OCI-LY7 (cell line): ENCODE measurements around the gene COQ10A. TPM values are rescaled to one million over a fixed set of nuclear protein-coding genes. Genes with fewer than 3 reads are reported as not detected.

Experiments
- BruUV-seq: library from RNA; stranded (reverse); fragments of 400-500 nt; replicated peaks from 2 replicates; lab custom pipeline; 2021; lab: Mats Ljungman, UMichigan
- CTCF ChIA-PET: fragments of 300-600 bp; sonication (Branson Sonifier 250); formaldehyde crosslinking; loops from one replicate; lab custom pipeline; 2022; ENCODE audit warnings: antibody characterized with exemption; ENCODE audit not compliant: unreplicated experiment; lab: Charles Lee
- POLR2A ChIA-PET: fragments of 300-600 bp; sonication (Branson Sonifier 250); formaldehyde crosslinking; loops from one replicate; lab custom pipeline; 2022; ENCODE audit warnings: antibody characterized with exemption; lab: Charles Lee
- DNase-seq: peaks from one replicate; pipeline ENCODE4 v3.0.0-alpha.2; 2015; ENCODE audit warnings: low spot score
- H2AFZ ChIP-seq: fragments of 200-600 bp; sonication (generic), shearing (Covaris generic); 2 replicates; pipeline ENCODE4 v1.6.1; 2014; ENCODE audit warnings: mild to moderate bottlenecking, antibody characterized with exemption, low read length, moderate library complexity
- H3K27ac ChIP-seq: fragments of 200-600 bp; sonication (generic); 2 replicates; pipeline ENCODE4 v1.5.1; 2014; ENCODE audit warnings: mixed run types, low read depth, mild to moderate bottlenecking, moderate library complexity, low read length, inconsistent platforms; ENCODE audit not compliant: poor library complexity, severe bottlenecking
- H3K36me3 ChIP-seq: fragments of 200-600 bp; sonication (generic); 2 replicates; pipeline ENCODE4 v1.6.1; 2014; ENCODE audit warnings: mild to moderate bottlenecking, antibody characterized with exemption, low read length, moderate library complexity, mixed read lengths; ENCODE audit not compliant: insufficient read depth
- H3K4me1 ChIP-seq: fragments of 200-600 bp; sonication (generic); 2 replicates; pipeline ENCODE4 v1.5.1; 2014; ENCODE audit warnings: mild to moderate bottlenecking, low read length; ENCODE audit not compliant: insufficient read depth, poor library complexity, severe bottlenecking
- H3K4me2 ChIP-seq: fragments of 200-600 bp; sonication (generic); 2 replicates; pipeline ENCODE4 v1.6.1; 2014; ENCODE audit warnings: mild to moderate bottlenecking, low read length
- H3K4me3 ChIP-seq: fragments of 200-600 bp; sonication (generic); 2 replicates; pipeline ENCODE4 v1.5.1; 2014; ENCODE audit warnings: mild to moderate bottlenecking, low read depth, low read length; ENCODE audit not compliant: poor library complexity, severe bottlenecking
- H3K79me2 ChIP-seq: fragments of 200-600 bp; sonication (generic); 2 replicates; pipeline ENCODE4 v1.6.1; 2016; ENCODE audit warnings: low read depth, mild to moderate bottlenecking, low read length, moderate library complexity, mixed read lengths; ENCODE audit not compliant: insufficient read depth
- H3K9me2 ChIP-seq: fragments of 200-600 bp; sonication (generic); 2 replicates; pipeline ENCODE4 v1.6.1; 2016; ENCODE audit warnings: mild to moderate bottlenecking, low read length, mixed read lengths; ENCODE audit not compliant: insufficient read depth
- H3K9me3 ChIP-seq: fragments of 200-600 bp; sonication (generic); 2 replicates; pipeline ENCODE4 v1.6.1; 2014; ENCODE audit warnings: mild to moderate bottlenecking, mixed run types, low read length, mixed read lengths
- H4K20me1 ChIP-seq: fragments of 200-600 bp; sonication (generic); 2 replicates; pipeline ENCODE4 v1.6.1; 2014; ENCODE audit warnings: mild to moderate bottlenecking, antibody characterized with exemption, low read length, moderate library complexity, mixed read lengths; ENCODE audit not compliant: insufficient read depth
- CTCF ChIP-seq: fragments of 200-600 bp; sonication (generic); conservative IDR thresholded peaks from 2 replicates; pipeline ENCODE4 v1.5.1; 2014; ENCODE audit warnings: mild to moderate bottlenecking, antibody characterized with exemption, low read length, moderate library complexity, mixed read lengths
- EZH2phosphoT487 ChIP-seq: fragments of 200-600 bp; sonication (generic); IDR thresholded peaks from 2 replicates; pipeline ENCODE4 v1.6.1; 2018; ENCODE audit warnings: low read depth, borderline replicate concordance, mild to moderate bottlenecking, mixed run types, antibody characterized with exemption, low read length, moderate library complexity, mixed read lengths
- intact Hi-C: fragments of 100-400 bp; cut with micrococcal nuclease; formaldehyde crosslinking; loops from one replicate; pipeline ENCODE4 v1.10.0; 2022; ENCODE audit not compliant: unreplicated experiment
- total RNA-seq, 2 experiments: library from RNA; depleted of rRNA in 1 of 2; stranded (reverse); fragments of >200 nt in 1 of 2; shearing (Covaris generic) in 1 of 2; gene quantifications; 2 replicates each; pipeline ENCODE4 v1.2.3, GENCODE V29; 2014 to 2022

Gene COQ10A
- total RNA-seq, 2 experiments from 2014 or later = 20.6 to 22.1 TPM

- DNase-seq = no peak
- peaks cover 77% of the 10 kb centered on the region for H3K36me3 ChIP-seq
- H3K9me2 ChIP-seq = no peaks in the 10 kb centered on the region
- no peak for TF ChIP-seq CTCF
- TF ChIP-seq EZH2phosphoT487 = no peak
- H2AFZ ChIP-seq = no peak overlapping the region
- intact Hi-C loops = no loop called here
- no peak overlapping the region for H3K27ac ChIP-seq
- no peaks in the 10 kb centered on the region for H3K9me3 ChIP-seq
- H3K4me2 ChIP-seq = no peak overlapping the region
- BruUV-seq = no TSS peak
- H4K20me1 ChIP-seq = 0 out of 2 replicates have a peak, but pooled peaks cover 5% of the 10 kb centered on the region
- H3K79me2 ChIP-seq = peaks cover 17% of the 10 kb centered on the region; the same call in 1 of the 2 replicates
- ChIA-PET CTCF (no interaction called here), POLR2A (no interaction called here)
- no peak overlapping the region for H3K4me3 ChIP-seq
- peaks cover 11% of the 10 kb centered on the region for H3K4me1 ChIP-seq
Measured at GRCh38 chr12:56253091-56253490, 13.7 kb upstream of the COQ10A start.

GRCh38 chr12:56255671-56256070, 11.1 kb upstream of the COQ10A start:
- no peak overlapping the region for H3K4me2 ChIP-seq
- intact Hi-C loops = no loop called here
- peaks cover 57% of the 10 kb centered on the region for H3K36me3 ChIP-seq
- H3K9me3 ChIP-seq = no peaks in the 10 kb centered on the region
- H2AFZ ChIP-seq = no peak overlapping the region
- no TSS peak for BruUV-seq
- CTCF ChIA-PET = no interaction called here
- 0 out of 2 replicates have a peak, but pooled peaks cover 5% of the 10 kb centered on the region for H4K20me1 ChIP-seq
- H3K4me1 ChIP-seq = peaks cover 17% of the 10 kb centered on the region
- no peak overlapping the region for H3K27ac ChIP-seq
- POLR2A ChIA-PET = no interaction called here
- DNase-seq = no peak
- TF ChIP-seq EZH2phosphoT487 (no peak), CTCF (no peak)
- H3K79me2 ChIP-seq = peaks cover 17% of the 10 kb centered on the region; the same call in 1 of the 2 replicates
- no peak overlapping the region for H3K4me3 ChIP-seq
- no peaks in the 10 kb centered on the region for H3K9me2 ChIP-seq

GRCh38 chr12:56256326-56256960, 10.3 kb upstream of the COQ10A start:
- BruUV-seq = TSS peak; percentile 37
- CTCF ChIA-PET = no interaction called here
- H3K4me3 ChIP-seq = peak overlapping the region; percentile 93
- H3K9me3 ChIP-seq = no peaks in the 10 kb centered on the region
- H3K4me1 ChIP-seq = peaks cover 17% of the 10 kb centered on the region
- H3K27ac ChIP-seq = no peak overlapping the region
- intact Hi-C loops = no loop called here
- no peak for DNase-seq
- no peaks in the 10 kb centered on the region for H3K9me2 ChIP-seq
- 0 out of 2 replicates have a peak, but pooled peaks cover 5% of the 10 kb centered on the region for H4K20me1 ChIP-seq
- TF ChIP-seq EZH2phosphoT487 (no peak), CTCF (no peak)
- no peak overlapping the region for H2AFZ ChIP-seq
- peaks cover 17% of the 10 kb centered on the region; the same call in 1 of the 2 replicates for H3K79me2 ChIP-seq
- POLR2A ChIA-PET = no interaction called here
- H3K4me2 ChIP-seq = peak overlapping the region; percentile 94
- peaks cover 56% of the 10 kb centered on the region for H3K36me3 ChIP-seq
